ENCODE measurements around the gene GPRASP1. TPM values are rescaled to one million over a fixed set of nuclear protein-coding genes. Genes with fewer than 3 reads are reported as not detected.

Gene GPRASP1
- total and polyA plus RNA-seq, 12 donors, result 3.7 to 46.7 (median 15.6) TPM

- H3K9me3 ChIP-seq (replicated peaks in 1 of 3), result no peaks in the 10 kb centered on the region
Observed at GRCh38 chrX:102606115-102606514, 45.2 kb upstream of the GPRASP1 start.

GRCh38 chrX:102610905-102611304, 40.4 kb upstream of the GPRASP1 start:
- Histone ChIP-seq H3K4me3 (no peak overlapping the region), H3K4me1 (replicated peaks in 1 of 2) (no peaks in the 10 kb centered on the region), H3K36me3 (replicated peaks in 1 of 2) (no peaks in the 10 kb centered on the region), H3K27me3 (no peaks in the 10 kb centered on the region), H3K27ac (no peak overlapping the region), H3K9me3 (replicated peaks in 1 of 3) (no peaks in the 10 kb centered on the region)
- 53 to 100% (median 84%) methylated on average over 1 to 4 of the region's 4 CpGs for whole genome bisulfite sequencing, 4 donors
- intact Hi-C loops (cut with DNase I), result no loop called here
- no peak for TF ChIP-seq POLR2A (IDR thresholded peaks at IDR 0.05)
- no peak for TF ChIP-seq CTCF (IDR thresholded peaks at IDR 0.05)
- DNase-seq, result no peak

More at GRCh38 chrX:102606115-102606514, 45.2 kb upstream of the GPRASP1 start:
- WGBS, 4 donors, result 64 to 96% (median 85%) methylated on average over 1 of the region's 1 CpG
- H3K27ac ChIP-seq, result no peak overlapping the region
- no peak for DNase-seq
- no peak for TF ChIP-seq CTCF (IDR thresholded peaks at IDR 0.05)
- no peak for TF ChIP-seq POLR2A (IDR thresholded peaks at IDR 0.05)
- no peaks in the 10 kb centered on the region for H3K27me3 ChIP-seq
- intact Hi-C loops (cut with DNase I), result no loop called here
- H3K36me3 ChIP-seq (replicated peaks in 1 of 2), result no peaks in the 10 kb centered on the region
- no peak overlapping the region for H3K4me3 ChIP-seq
- H3K4me1 ChIP-seq (replicated peaks in 1 of 2), result no peaks in the 10 kb centered on the region

GRCh38 chrX:102624105-102624504, 27.2 kb upstream of the GPRASP1 start:
- Histone ChIP-seq H3K36me3 (replicated peaks in 1 of 2) (no peaks in the 10 kb centered on the region), H3K9me3 (replicated peaks in 1 of 3) (peaks cover 0 to 6% (median 0%) of the 10 kb centered on the region in 3 donors), H3K27me3 (no peaks in the 10 kb centered on the region), H3K4me3 (no peak overlapping the region), H3K4me1 (replicated peaks in 1 of 2) (no peaks in the 10 kb centered on the region), H3K27ac (no peak overlapping the region)
- intact Hi-C loops (cut with DNase I), result no loop called here
- TF ChIP-seq CTCF (IDR thresholded peaks at IDR 0.05) (no peak), POLR2A (IDR thresholded peaks at IDR 0.05) (no peak)
- no peak for DNase-seq
- WGBS, 4 donors, result 84 to 100% (median 92%) methylated on average over 3 to 6 of the region's 6 CpGs

GRCh38 chrX:102627640-102628039, 23.6 kb upstream of the GPRASP1 start:
- Histone ChIP-seq H3K4me1 (replicated peaks in 1 of 2) (no peaks in the 10 kb centered on the region), H3K36me3 (replicated peaks in 1 of 2) (no peaks in the 10 kb centered on the region), H3K9me3 (replicated peaks in 1 of 3) (peaks cover 0 to 3% (median 0%) of the 10 kb centered on the region in 3 donors), H3K27ac (no peak overlapping the region), H3K4me3 (no peak overlapping the region), H3K27me3 (no peaks in the 10 kb centered on the region)
- 57 to 88% (median 72%) methylated on average over 1 of the region's 1 CpG for WGBS, 4 donors
- intact Hi-C loops (cut with DNase I), result no loop called here
- no peak for TF ChIP-seq POLR2A (IDR thresholded peaks at IDR 0.05)
- TF ChIP-seq CTCF (IDR thresholded peaks at IDR 0.05), result no peak
- DNase-seq, result no peak

All from adrenal gland (tissue), 12 donors.